Muscle of arm (tissue), 12 donors: Measurements from ENCODE around the gene PLA2G4E. TPM values are rescaled to one million over a fixed set of nuclear protein-coding genes. Genes with fewer than 3 reads are reported as not detected.

Experiments
- DNase-seq: peaks from one replicate; pipeline ENCODE4 v3.0.0-alpha.2; 2013
- polyA plus RNA-seq, 12 donors: library from polyadenylated mRNA; unstranded; fragments of 120-200 nt; gene quantifications; one replicate each; pipeline ENCODE4 v1.2.1, GENCODE V29; 2013; ENCODE audit not compliant: insufficient read length in 12 of 12

The PLA2G4E gene
- polyA plus RNA-seq, 12 donors: 0.68 to 3.5 (median 1.6) TPM; not detected in 2

GRCh38 chr15:41955807-41956525 is 64.9 kb downstream of the PLA2G4E start:
- no peak for DNase-seq

- DNase-seq: no peak
Observed at GRCh38 chr15:41955100-41955499, 65.7 kb downstream of the PLA2G4E start.

GRCh38 chr15:41954036-41954435 is 66.8 kb downstream of the PLA2G4E start:
- DNase-seq: no peak

GRCh38 chr15:41952013-41952563 is 68.8 kb downstream of the PLA2G4E start:
- DNase-seq: no peak

GRCh38 chr15:41951571-41951970 is 69.3 kb downstream of the PLA2G4E start:
- no peak for DNase-seq

GRCh38 chr15:41950489-41950888 is 70.4 kb downstream of the PLA2G4E start:
- DNase-seq: no peak

GRCh38 chr15:41950127-41950483 is 70.7 kb downstream of the PLA2G4E start:
- DNase-seq: no peak

- no peak for DNase-seq
Observed at GRCh38 chr15:41949401-41950126, 71.3 kb downstream of the PLA2G4E start.

GRCh38 chr15:41948490-41948889 is 72.4 kb downstream of the PLA2G4E start:
- no peak for DNase-seq

GRCh38 chr15:41946970-41947369 is 73.9 kb downstream of the PLA2G4E start:
- DNase-seq: no peak

GRCh38 chr15:41945731-41946130 is 75.1 kb downstream of the PLA2G4E start:
- DNase-seq: no peak

GRCh38 chr15:41945221-41945620 is 75.6 kb downstream of the PLA2G4E start:
- DNase-seq: no peak

GRCh38 chr15:41944313-41944940 is 76.4 kb downstream of the PLA2G4E start:
- no peak for DNase-seq

GRCh38 chr15:41943543-41944312 is 77.1 kb downstream of the PLA2G4E start:
- no peak for DNase-seq

GRCh38 chr15:41942886-41943285 is 78.0 kb downstream of the PLA2G4E start:
- no peak for DNase-seq

- DNase-seq: no peak
Observed at GRCh38 chr15:41941644-41942415, 79.0 kb downstream of the PLA2G4E start.

GRCh38 chr15:41940441-41940857 is 80.4 kb downstream of the PLA2G4E start:
- no peak for DNase-seq

GRCh38 chr15:41939986-41940385 is 80.9 kb downstream of the PLA2G4E start:
- DNase-seq: no peak

GRCh38 chr15:41937568-41937923 is 83.3 kb downstream of the PLA2G4E start:
- no peak for DNase-seq

- no peak for DNase-seq
Observed at GRCh38 chr15:41936649-41937567, 83.9 kb downstream of the PLA2G4E start.
